Head of caudate nucleus (tissue), 42 donors: ENCODE data around the gene RTP3.

Experiments used
- DNase-seq, 42 donors: peaks; one replicate each; pipeline versions ENCODE4 v3.0.0 to v3.0.0-alpha.2; 2020 to 2021; ENCODE audit warnings: mixed read lengths in 7 of 42
- intact Hi-C: fragments of 100-400 bp; cut with DNase I; formaldehyde crosslinking; loops from one replicate; pipeline ENCODE4 v1.15.0; 2022

The RTP3 gene

DNA sequence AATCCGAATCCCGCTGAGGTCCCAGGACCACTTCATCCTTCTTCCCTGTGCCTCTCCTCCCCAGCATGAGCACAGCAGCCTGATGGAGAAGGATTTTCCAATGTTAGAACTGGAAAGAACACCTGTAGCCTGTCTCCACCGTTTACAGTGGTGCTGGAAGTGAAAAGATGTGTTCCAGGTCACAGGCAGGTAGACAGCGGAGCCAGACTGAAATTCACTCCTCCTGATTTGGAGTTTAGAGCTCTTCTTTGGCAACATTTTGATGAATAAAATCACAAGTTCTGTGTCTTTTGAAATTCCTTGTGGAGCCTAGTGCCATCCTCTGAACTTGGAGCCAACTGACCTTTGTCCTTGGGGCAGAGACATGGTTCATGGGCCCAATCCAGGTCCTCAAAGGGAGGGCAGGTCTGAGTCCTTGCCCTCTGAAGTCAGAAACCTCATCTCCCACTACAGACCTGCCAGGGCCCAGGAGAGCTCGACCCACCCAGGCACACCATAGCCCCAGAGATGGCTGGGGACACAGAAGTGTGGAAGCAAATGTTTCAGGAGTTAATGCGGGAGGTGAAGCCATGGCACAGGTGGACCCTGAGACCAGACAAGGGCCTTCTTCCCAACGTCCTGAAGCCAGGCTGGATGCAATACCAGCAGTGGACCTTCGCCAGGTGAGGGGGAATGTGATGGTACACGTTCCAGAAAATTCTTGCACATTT lies at the start of gene RTP3:
RTP3 (plus strand) TSS at position 421 of the 710 bp plus-strand sequence; CDS start at position 508, 87 bp downstream.
- DNase-seq: peak in 1 of 42 donors; percentile 15
- intact Hi-C loops: no loop called here

DNA sequence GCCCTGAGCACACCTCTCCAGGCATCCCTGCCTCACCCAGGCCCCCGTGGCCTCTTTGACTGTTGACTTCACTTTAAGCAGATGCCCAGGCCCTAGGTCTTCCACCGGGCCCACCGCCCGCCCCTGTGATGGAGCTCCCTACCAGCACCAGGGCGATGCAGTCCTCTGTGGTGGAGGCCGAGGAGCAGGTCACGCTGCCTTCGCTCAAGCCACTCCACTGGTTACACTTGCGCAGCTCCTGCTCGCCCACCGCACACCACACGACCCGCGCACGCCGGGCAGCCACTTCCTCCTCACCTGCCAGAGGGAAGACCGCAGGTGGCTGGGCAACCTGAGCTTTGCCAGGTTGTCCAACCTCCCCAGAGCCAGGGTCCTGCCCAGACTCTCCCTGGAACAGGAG lies 49.1 kb upstream of the RTP3 start:
- DNase-seq: no peak
- intact Hi-C loops: no loop called here

DNA sequence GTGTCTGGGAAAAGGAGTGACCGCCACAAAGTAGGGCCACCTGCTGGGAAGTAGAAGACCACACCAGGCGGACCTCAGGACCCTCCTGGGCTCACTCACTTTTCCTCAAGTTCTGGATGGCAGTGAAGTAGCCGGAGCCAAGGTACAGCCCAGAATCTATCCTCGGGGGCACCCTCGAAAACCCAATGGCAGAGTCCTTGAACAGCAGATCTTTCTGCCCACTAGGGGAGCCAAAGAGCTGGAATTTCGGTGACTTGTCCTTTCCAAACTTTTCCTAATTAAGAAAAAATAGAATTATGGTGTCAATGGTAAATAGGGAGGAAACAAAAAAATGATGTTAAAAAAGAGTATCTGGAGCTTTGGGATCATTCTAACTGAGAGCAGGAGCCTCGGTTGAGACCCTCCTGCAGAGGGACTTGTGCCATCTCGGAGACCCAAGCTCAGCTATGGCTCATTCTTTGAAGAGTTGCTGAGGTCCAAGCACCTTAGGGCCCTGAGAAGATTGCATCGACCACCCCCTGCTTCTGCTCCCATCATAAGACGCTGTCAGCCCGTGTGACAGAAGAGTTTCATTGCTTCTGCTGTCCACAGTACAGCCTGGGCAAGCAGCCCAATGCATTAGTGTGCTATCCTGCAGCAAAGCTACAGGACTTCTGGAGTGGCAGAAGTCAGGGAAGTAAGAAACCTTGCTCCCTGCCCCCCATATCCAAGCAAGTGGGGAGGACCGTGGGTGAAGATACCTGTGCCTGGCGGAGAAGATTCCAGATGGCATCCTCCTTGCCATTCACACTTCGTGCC lies 47.8 kb upstream of the RTP3 start:
- peak in 6 of 42 donors; percentile 3 to 49 (median 20) for DNase-seq
- intact Hi-C loops: no loop called here

DNA sequence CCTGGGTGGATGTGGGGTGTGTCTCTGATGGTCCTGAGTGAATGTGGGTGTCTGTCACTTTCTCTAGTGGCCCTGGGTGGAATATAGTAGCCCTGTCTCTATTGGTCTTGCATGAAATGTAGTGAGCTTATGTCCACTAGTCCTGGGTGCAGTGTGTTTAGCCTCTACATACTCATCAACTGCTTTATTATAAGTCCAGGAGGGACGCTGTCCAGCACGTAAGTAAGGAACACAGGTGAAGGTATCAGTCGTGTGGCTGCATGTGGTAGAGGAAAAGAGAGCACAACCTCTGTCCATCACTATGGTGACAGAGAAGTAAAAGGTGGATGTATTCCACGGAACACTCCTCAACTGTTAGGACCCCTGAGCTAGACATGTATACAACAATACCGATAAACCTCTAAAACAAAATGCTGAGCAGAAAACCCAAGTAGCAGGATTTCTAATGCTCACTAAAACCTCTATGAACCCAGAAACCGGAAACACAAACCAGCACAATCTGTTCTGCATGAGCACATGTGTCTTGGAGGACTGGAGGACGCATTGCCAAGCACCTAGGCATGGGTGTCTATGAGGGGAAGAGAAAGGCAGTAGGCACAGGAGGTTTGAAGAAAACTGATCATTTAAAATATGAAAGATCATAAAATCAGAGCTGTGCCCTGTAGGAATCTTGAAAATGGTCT lies 44.1 kb upstream of the RTP3 start:
- peak in 1 of 42 donors; percentile 20 for DNase-seq
- intact Hi-C loops: no loop called here

DNA sequence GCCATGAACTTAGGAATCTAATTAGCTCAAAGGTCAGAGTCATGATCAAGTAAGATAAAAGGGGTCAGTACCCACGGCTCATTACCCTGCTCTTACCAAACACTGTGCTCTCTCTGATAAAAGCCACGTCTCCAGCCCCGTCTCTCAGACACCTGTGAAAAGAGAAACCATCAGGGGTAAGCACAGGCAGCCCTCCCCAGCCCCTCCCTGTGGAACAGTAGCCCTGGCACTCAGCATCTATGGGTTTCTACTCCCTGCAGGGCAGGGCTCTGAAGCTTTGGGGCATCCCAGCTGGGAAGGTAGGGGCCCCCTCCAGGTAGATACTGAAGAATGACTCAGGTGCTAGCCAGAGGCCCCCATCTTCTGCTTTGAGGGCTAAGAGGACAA lies 43.6 kb upstream of the RTP3 start:
- intact Hi-C loops: no loop called here
- peak in 1 of 42 donors; percentile 3 for DNase-seq

DNA sequence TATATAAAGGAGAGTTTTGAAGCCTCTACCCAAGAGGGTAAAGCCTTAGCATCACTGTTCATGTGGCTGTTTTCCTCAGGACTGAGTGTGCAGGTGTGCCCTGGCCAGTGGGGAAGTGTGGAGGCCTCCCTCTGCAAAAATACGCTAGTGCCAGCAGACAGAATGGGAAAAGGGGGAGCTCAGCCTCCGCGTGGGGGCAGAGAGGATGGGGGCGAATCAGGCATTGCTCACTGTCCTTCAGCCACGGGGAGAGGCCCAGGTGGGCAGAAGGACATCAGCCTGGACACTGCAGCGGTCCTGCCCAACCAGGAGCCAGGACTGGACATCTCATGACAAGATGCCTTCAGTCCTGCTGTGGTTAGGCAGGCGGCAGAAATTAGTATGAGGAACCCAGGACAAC lies 43.2 kb upstream of the RTP3 start:
- DNase-seq: peak in 1 of 42 donors; percentile 1
- intact Hi-C loops: no loop called here

DNA sequence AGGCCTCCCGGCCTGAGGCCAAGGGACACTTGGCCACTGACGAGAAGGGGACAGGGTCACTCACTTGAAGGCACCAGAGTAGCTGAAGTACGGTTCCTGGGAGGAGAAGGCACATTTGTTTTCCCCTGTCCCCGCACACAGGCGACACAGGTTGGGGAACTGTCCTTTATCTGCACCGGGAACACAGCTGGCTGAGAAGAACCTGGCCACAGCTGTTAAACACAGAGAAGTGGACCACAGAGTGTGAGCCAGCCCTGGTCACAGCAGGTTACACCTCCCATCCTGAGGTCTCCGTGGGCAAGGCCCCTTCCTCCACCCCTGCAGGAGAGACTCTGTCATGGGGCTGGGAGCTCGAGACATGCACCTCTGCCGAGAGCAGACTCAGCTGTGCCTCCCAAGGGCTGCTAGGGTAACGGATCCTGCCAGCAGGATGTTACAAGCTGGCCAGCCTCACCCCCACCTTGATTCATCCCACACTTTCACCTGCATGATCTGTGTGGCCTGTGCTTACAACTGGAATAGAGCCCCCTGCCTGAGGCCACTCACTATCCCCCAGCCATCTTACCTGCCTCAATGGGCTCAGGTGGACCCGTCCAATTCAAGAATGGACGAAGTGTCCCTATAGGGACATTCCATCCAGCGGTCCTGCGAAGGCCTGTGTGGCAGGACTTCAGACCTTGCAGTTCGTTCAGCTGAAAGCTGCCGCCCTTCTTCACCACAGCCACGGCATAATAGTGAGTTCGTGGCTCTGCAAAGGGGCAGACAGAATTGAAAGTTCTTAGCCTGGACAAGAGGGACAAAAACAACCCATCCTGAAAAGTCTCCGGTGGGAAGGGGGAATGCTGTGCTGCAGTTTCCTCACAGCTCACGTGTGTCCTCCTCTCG lies 42.3 kb upstream of the RTP3 start:
- peak in 2 of 42 donors; percentile 14 to 24 for DNase-seq
- intact Hi-C loops: no loop called here

DNA sequence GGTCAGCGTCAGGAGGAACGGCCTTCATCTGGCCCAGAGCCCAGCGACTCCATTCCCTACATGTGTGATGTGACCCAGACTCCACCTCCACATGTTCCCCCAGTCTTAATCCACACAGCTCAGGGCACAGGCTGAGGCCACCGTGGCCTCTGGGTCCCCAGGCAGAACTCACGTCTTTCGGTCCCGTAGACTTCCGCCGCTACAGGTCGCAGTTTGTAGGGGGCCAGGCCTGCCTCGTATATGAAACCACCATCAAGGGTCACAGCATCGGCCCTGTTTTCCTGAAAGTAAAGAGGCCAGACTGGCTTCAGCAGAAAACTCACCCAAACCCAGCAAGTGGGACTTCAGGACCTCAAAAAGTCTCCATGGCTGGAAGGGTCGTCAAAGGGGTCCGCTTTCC lies 41.7 kb upstream of the RTP3 start:
- intact Hi-C loops: no loop called here
- peak in 1 of 42 donors; percentile 34 for DNase-seq

DNA sequence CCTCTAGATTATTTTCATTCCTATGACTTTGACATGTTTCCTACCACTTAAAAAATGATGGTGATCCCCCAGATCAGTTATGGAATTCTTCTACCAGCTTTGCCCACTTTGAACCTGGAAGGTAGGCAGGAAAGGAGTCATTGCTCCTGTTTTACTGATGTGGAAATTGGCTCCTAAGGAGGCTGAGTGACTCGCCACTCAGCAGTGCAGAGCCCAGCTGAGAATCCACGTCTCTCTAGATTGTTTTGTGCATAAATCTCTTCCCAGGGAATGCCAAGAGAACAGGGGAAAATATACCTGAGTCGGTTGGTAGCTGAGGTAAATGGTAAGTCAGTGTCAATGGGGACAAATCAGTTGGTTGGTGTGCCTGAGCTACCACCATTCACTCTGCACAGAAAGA lies 37.7 kb upstream of the RTP3 start:
- DNase-seq: peak in 1 of 42 donors; percentile 8
- intact Hi-C loops: no loop called here

DNA sequence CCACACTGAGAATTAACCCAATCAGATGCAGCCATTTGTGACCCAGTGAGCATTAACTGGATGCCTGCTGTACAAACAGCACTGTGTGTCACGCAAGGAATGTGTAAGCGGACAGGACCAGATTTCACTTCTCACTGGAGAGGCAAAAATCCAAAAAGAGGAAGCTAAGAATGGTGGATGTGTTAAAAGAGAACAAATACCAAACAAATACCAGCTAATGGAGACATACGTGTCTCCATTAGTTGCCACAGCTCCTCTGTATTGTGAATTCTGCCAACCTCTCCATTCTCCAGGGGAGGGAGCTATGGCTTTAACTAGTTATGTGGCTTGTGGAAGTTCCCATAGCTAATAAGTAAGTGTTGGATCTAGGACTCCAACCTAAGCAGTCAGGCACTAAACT lies 35.7 kb upstream of the RTP3 start:
- intact Hi-C loops: no loop called here
- peak in 1 of 42 donors; percentile 1 for DNase-seq

DNA sequence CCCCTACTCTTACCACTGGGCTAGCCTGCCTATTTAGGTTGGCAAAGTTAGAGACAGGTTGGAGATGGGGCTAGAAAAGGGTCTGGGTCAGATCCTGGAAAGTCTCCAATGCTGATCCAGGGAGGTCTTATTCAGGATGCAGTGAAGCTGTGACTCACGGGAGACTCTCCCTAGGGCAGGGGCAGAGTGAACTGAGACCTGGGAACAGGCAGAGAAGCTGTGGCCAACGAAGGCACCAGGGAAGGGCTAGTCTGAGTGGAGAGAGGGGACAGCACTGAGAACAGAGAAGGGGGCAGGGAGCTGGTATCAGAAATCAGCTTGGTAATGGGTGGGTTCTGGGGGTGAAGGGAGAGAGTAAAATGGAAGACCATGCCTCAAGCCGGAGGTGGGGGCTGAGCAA lies 35.3 kb upstream of the RTP3 start:
- peak in 2 of 42 donors; percentile 8 to 12 for DNase-seq
- intact Hi-C loops: no loop called here

DNA sequence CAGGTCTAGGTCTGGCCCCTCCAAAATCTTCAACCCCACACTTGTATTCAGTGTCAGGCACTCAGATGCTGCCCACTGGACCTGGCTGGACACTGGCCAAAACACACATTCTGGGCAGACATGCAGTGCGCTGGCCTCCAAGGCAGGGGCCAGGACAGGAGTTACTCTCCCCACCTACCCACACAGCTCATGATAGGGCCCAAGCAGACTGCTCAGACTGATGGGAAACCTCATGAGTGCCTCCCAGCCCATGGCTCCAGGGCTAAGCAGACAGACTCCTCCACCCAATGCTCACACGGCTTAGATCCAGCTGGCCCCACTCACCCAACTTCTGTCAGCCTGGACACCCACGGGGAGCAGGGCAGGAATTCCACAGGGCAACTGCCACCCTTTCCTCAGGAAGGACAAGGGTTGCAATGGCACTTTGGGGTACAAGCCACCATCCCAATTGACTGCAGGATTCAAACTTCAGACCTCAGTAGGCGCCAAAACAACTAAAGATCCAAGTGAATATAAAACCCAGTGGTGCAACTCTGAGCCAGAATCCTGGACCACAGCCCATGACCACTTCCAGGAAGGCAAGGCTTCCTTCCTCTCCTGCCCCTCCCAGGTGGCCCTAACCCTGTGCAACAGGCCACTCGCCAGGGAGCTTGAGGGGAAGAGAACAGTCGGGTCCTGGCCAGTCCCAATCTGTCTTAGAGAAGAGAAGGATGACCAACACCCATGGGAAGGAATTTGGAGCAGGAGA lies 34.5 kb upstream of the RTP3 start:
- intact Hi-C loops: no loop called here
- peak in 2 of 42 donors; percentile 13 to 14 for DNase-seq

DNA sequence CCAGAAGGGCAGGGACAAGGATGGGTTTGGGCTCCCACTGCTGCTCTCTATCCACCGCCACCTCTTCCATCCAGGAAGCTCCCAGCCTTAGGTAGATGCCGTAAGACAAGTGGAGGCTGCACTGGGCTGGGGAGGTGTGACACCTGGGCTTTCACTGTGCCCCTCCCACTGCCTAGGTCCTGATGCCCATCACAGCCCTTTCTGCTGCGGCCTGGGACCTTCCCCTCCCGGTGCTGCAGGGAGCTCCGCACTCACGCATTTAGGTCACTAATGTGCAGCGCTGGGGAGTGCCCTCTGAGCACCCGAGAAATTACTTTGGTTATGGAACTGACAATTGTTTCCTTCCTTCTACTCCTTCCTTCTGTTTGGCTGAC lies 33.9 kb upstream of the RTP3 start:
- peak in 2 of 42 donors; percentile 11 to 13 for DNase-seq
- intact Hi-C loops: no loop called here

DNA sequence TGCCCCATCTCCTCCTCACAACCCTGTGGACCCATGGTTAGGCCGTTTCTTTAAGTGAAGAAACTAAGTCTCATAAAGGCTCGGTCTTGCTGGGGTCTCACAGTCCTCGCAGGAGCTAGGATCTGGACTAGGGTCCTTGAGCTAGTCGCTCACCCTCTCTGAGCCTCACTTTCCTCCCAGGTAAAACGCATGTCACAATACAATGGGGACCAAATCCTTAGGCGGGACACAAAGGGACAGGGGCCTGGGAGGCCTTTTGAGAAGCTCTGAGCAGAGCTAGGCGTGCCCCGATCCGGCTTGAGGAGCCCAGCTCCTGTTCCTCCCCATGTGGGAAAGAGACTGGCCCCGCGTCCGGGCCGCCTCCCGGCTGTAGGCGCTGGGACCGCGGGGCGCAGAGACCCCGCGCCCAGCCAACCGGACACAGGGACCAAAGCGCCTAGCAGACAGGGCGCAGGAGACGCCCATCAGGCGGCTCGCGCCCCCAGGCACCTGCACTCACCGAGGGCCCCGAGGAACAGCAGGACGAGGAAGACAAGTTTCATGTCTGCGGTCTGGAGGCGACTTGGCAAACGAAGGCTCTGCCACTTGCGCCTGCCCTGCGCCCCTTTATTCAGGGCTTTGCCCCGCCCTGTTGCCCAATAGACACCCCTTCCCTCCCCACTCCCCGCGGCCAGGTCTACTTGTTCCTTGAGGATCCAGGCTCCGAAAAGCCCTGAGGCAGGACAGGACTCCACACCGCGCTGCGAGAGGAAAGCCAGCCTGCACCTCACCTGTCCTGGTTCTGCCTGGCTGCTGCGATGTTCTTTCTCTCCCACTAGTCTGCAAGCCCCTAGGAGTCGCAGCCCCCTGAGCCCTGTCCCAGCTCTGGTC lies 33.2 kb upstream of the RTP3 start, which contains the start of gene LTF:
LTF (minus strand) TSS at position 580 of the 870 bp plus-strand sequence; CDS start at position 542, 38 bp downstream.
- peak in 4 of 42 donors; percentile 4 to 22 (median 10) for DNase-seq
- intact Hi-C loops: no loop called here

DNA sequence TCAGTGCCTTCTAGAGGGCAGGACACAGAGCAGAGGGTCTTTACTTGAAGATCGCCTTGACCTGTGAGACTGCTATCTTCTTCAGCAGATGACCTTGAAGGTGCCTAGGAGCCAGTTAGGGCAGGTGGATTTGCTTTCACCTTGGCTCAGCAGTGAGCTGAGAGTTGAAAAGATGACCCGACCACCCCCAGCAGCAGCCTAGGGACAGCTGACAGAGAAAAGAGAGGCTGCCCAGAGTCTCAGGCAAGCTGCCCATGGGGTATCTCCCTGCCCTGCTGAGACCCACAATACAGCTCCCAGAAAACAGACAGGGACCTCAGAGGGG lies 32.6 kb upstream of the RTP3 start:
- DNase-seq: peak in 4 of 42 donors; percentile 0 to 12 (median 2)
- intact Hi-C loops: no loop called here

DNA sequence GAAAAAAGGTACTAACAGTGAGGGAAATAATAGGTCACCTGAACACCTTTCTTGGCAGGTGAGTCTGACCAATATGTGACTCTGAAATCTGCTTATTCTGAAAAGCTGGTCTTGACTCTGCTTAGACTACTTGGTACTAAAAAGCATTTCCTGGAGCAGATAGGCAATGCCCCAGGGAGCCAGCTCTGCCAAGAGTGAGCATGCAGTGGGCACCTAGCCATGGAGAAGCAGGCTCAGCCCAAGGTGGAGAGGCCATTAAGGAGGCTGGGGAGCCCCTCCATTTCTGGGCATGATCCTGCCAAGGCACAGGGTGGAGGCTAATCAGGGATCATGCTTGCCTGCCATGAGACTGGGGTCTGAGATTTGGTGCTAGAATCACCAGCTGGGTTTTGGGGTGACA lies 31.5 kb upstream of the RTP3 start:
- peak in 3 of 42 donors; percentile 6 to 25 (median 11) for DNase-seq
- intact Hi-C loops: no loop called here

DNA sequence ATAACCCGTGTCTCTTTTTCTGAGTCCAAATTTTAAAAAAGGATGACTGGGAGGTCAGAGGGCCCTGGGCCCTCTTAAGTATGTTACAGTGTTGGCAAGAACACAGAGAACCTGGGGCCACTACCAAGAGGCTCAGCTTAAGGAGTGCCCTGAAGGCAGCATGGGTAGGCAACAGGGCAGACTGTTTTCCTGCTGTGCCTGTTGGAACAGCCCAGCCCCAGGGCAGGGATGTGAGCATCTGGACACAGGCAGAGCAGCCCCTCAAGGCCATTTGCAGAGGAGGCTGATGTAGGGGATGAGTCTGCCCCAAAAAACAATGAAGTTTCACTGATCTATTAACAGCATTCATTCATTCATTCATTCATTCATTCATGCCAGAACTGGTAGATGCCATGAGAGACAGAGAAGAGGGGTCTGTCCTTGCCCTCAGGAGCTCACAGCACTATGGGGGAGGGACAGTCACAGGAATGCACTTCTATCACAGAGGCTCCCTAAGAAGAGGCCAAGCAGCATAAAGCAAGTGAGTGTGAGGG lies 30.8 kb upstream of the RTP3 start:
- intact Hi-C loops: no loop called here

More for the DNA sequence above, 30.8 kb upstream of the RTP3 start:
- peak in 3 of 42 donors; percentile 0 to 16 (median 12) for DNase-seq
